Thoracic aorta (tissue), 2 donors: ENCODE results near the gene TMPRSS4. TPM values are rescaled to one million over a fixed set of nuclear protein-coding genes. Genes with fewer than 3 reads are reported as not detected.

Experiments
- ATAC-seq: fragments of 150-250 bp; one replicate; pipeline ENCODE4 v1.8.0; 2017; ENCODE audit warnings: low read depth; ENCODE audit not compliant: insufficient number of reproducible peaks, low FRiP score
- DNase-seq: peaks from one replicate; pipeline ENCODE4 v3.0.0-alpha.2; 2020; ENCODE audit warnings: low spot score
- H3K27ac ChIP-seq, 2 donors: fragments of 200-600 bp; sonication (generic); 1 replicate in 1 of 2; 2 replicates in 1 of 2; pipeline ENCODE4 v1.5.1; 2016; ENCODE audit warnings: mild to moderate bottlenecking in 2 of 2, moderate library complexity in 2 of 2
- H3K27me3 ChIP-seq: fragments of 200-600 bp; sonication (generic); replicated peaks from 2 replicates; pipeline ENCODE4 v1.6.0; 2016; ENCODE audit warnings: mild to moderate bottlenecking; ENCODE audit not compliant: insufficient read depth
- H3K36me3 ChIP-seq: fragments of 200-600 bp; sonication (generic); one replicate; pipeline ENCODE4 v1.5.1; 2016
- H3K4me1 ChIP-seq, 2 donors: fragments of 200-600 bp; sonication (generic); 1 replicate in 1 of 2; 2 replicates in 1 of 2; pipeline versions ENCODE4 v1.5.1 to v1.6.0; 2016; ENCODE audit warnings: low read depth in 2 of 2, mild to moderate bottlenecking in 1 of 2; ENCODE audit not compliant: control insufficient read depth in 1 of 2
- H3K4me3 ChIP-seq: fragments of 200-600 bp; sonication (generic); 2 replicates; pipeline ENCODE4 v1.5.1; 2016; ENCODE audit warnings: mild to moderate bottlenecking
- H3K9me3 ChIP-seq: fragments of 200-600 bp; sonication (generic); 2 replicates; pipeline ENCODE4 v1.5.1; 2016
- CTCF ChIP-seq: fragments of 200-600 bp; sonication (generic); IDR thresholded peaks from one replicate; pipeline ENCODE4 v1.5.1; 2019; ENCODE audit warnings: antibody characterized with exemption
- total RNA-seq, 2 donors: library from RNA; depleted of rRNA; stranded (reverse); fragments of >200 nt; gene quantifications; one replicate each; pipeline versions ENCODE4 v1.1.0 to v1.2.3, GENCODE V29; 2016

TMPRSS4 gene
- total RNA-seq, 2 donors from 2014 or later = 2.2 TPM; not detected in 1

- no peaks in the 10 kb centered on the region for H3K27me3 ChIP-seq
- no peak overlapping the region for H3K27ac ChIP-seq
- no peaks in the 10 kb centered on the region for H3K36me3 ChIP-seq
- H3K4me1 ChIP-seq = no peaks in the 10 kb centered on the region
- no peak for DNase-seq
- ATAC-seq = no peak
- no peaks in the 10 kb centered on the region for H3K9me3 ChIP-seq
- H3K4me3 ChIP-seq = no peak overlapping the region
- no peak for TF ChIP-seq CTCF
Observed at GRCh38 chr11:118067006-118067405, 9.9 kb upstream of the TMPRSS4 start.

- H3K36me3 ChIP-seq = no peaks in the 10 kb centered on the region
- DNase-seq (no peak), ATAC-seq (no peak)
- no peaks in the 10 kb centered on the region for H3K27me3 ChIP-seq
- no peaks in the 10 kb centered on the region for H3K4me1 ChIP-seq
- H3K27ac ChIP-seq = no peak overlapping the region
- no peak for TF ChIP-seq CTCF
- H3K9me3 ChIP-seq = no peaks in the 10 kb centered on the region
- no peak overlapping the region for H3K4me3 ChIP-seq
Observed at GRCh38 chr11:118068206-118068944, 8.5 kb upstream of the TMPRSS4 start.

- H3K27me3 ChIP-seq = no peaks in the 10 kb centered on the region
- H3K27ac ChIP-seq = no peak overlapping the region
- ATAC-seq = no peak
- no peaks in the 10 kb centered on the region for H3K36me3 ChIP-seq
- no peaks in the 10 kb centered on the region for H3K4me1 ChIP-seq
- DNase-seq = no peak
- no peak for TF ChIP-seq CTCF
- no peaks in the 10 kb centered on the region for H3K9me3 ChIP-seq
- H3K4me3 ChIP-seq = no peak overlapping the region
Observed at GRCh38 chr11:118068945-118069612, 7.8 kb upstream of the TMPRSS4 start.

- H3K4me1 ChIP-seq = no peaks in the 10 kb centered on the region
- ATAC-seq (no peak), DNase-seq (no peak)
- H3K27me3 ChIP-seq = no peaks in the 10 kb centered on the region
- no peak overlapping the region for H3K4me3 ChIP-seq
- no peaks in the 10 kb centered on the region for H3K9me3 ChIP-seq
- no peak overlapping the region for H3K27ac ChIP-seq
- no peaks in the 10 kb centered on the region for H3K36me3 ChIP-seq
- TF ChIP-seq CTCF = no peak
Observed at GRCh38 chr11:118071416-118072030, 5.4 kb upstream of the TMPRSS4 start.

- H3K27me3 ChIP-seq = no peaks in the 10 kb centered on the region
- no peaks in the 10 kb centered on the region for H3K4me1 ChIP-seq
- ATAC-seq (no peak), DNase-seq (no peak)
- H3K27ac ChIP-seq = no peak overlapping the region
- H3K36me3 ChIP-seq = no peaks in the 10 kb centered on the region
- no peak overlapping the region for H3K4me3 ChIP-seq
- H3K9me3 ChIP-seq = no peaks in the 10 kb centered on the region
- TF ChIP-seq CTCF = no peak
Observed at GRCh38 chr11:118073554-118073953, 3.3 kb upstream of the TMPRSS4 start.
